NCI-H2081 treated with DMSO at 0.1 percent for 48 hours (cell line): ENCODE measurements around the gene KCTD5.
"Not testable (repeated sequence)": the region's sequence is repeated elsewhere in the genome, so short reads cannot be mapped to it uniquely, and the experiment has no call there.

ENCODE experiments used
- DNase-seq: peaks from one replicate; lab custom pipeline; 2025; lab: John Stamatoyannopoulos, UW

Gene KCTD5

DNA sequence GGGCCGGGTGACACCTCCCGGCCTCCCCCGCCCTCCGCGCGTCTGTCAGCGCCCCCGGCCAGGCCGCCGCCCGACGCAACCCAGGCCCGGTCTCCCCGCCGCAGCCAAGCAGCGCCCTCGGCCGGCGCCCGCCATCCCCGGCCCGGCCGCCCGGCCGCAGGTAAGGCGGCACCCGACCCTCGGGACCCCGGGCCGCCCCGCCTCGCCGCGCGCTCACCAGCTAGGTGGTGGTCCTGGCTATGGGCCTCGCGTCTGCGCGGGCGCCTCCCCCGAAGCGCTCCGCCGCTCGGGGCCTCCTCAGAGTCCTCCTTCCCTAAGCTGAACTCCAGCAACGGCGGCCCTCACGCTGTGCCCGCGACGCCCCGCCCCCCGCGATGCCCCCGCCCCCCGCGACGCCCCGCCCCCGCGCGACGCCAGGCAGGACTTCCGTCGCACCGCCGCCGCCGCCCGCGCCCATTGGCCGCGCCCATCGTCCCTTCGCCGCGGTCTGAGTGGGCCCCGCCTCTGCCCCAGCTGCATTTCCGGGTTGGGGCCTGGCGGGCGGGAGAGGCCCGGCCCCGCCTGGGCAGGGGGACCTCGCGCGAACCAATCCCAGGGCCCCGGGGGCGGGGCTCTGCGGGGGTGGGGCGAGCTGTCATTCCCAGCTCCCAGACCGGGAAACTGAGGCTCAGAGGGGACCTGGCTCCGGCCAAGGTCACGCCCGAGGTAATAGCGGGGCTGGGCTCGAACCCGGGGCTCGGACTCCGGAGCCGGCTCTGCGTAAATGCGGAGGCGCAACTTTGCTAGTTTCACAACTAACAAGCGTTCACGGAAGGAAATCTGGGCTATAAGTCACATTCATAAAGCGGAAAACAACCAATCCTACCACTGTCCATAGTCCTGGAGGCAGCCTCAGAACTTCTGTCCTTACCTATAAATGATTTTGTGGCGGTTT is 9.0 kb upstream of the KCTD5 start:
- DNase-seq, result peak; percentile 53

DNA sequence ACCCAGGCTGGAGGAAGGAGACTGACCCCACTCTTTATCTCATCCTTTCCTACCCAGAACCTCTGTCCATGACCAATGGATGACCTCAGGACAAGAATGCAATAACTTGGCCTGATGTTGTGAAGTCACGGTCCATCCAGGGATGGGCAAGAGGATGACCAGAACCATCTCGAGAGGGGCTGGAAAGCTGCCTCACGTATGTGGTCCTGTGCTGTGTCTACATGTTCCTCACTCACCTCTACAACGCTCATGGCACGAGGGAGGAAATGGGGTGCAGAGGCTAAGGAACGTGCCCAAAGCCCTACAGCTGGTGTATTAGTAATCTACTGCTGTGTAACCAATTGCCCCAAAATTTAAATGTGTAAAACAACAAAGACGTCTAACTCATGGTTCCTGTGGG is 7.3 kb upstream of the KCTD5 start:
- DNase-seq, result no peak

GRCh38 chr16:2675714-2676113 is 6.6 kb upstream of the KCTD5 start:
- no peak for DNase-seq

- DNase-seq, result not testable (repeated sequence)
Measured at GRCh38 chr16:2676937-2677336, 5.4 kb upstream of the KCTD5 start.

- not testable (repeated sequence) for DNase-seq
Measured at GRCh38 chr16:2678206-2678965, 3.9 kb upstream of the KCTD5 start.

DNA sequence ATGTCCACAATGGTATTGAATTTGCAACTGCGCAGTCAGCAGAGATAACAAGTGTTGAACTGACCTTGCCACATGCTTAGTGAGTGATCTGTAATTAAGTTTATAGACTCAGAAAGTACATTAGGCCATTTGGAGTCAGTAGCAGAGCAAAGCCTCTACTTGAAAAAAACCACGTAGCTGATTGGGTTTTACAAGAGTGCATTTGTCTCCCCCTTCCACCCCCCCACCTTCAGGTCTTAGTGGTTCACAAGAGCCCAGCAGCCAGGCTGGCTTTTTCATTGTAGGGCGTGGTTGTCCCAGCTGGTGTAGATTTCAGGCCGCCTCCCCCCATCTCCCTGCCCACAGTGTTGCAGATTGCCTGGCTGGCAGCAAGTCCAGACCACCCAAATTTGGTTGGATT is 2.4 kb upstream of the KCTD5 start:
- DNase-seq, result not testable (repeated sequence)

GRCh38 chr16:2680360-2680759 is 2.0 kb upstream of the KCTD5 start:
- not testable (repeated sequence) for DNase-seq

GRCh38 chr16:2683041-2683440 is 718 bp downstream of the KCTD5 start:
- DNase-seq, result not testable (repeated sequence)

DNA sequence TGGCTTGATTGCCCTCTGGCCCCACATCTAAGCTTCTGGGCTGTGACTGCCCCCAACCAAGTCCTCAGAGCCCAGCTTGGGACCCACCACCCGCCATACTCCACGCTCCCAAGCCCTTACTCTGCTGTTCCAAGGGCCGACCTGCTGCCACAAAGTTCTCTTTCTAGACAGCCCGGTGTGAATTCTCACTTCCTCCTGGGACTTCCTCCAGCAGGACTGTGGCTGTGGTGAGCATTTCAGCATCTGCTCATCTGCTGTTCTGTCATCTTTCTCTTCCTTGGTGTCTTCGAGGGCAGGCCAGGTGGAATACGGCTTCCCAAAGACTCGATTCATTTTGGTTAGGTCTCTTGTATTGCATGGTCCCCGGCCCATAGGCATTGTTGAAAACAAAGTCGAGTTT is 3.8 kb downstream of the KCTD5 start:
- not testable (repeated sequence) for DNase-seq

DNA sequence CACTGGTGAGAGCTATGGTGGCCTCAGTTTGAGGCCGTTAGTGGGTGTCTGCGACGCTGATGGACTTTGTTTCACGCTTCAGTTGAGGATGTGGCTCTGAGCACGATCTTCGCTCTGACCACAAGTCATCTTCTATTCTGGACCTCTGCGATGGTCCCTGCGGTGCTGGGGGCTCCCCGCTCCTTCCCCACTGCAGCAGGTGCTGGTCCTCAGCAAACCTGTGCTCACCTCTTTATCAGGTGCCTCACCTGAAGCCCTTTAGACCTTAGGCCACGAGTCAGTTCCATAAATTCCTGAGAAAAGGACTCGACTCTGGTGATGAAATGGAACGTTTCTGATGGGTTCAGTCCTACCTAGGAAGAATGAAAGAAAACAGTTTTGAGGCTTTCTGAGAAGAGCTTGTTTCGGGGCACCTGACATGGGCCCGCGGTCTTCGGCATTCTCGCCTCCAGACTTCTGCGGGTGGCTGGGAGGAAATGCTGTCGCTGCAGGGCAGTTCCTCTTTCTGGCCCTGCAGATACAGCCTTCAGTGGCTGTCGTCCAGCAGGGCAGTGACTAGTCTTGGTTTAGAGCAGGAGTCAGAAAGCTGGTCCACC is 4.7 kb downstream of the KCTD5 start:
- DNase-seq, result no peak

- no peak for DNase-seq
Measured at GRCh38 chr16:2687531-2688308, 5.4 kb downstream of the KCTD5 start.

- DNase-seq, result not testable (repeated sequence)
Measured at GRCh38 chr16:2689422-2689821, 7.1 kb downstream of the KCTD5 start.

DNA sequence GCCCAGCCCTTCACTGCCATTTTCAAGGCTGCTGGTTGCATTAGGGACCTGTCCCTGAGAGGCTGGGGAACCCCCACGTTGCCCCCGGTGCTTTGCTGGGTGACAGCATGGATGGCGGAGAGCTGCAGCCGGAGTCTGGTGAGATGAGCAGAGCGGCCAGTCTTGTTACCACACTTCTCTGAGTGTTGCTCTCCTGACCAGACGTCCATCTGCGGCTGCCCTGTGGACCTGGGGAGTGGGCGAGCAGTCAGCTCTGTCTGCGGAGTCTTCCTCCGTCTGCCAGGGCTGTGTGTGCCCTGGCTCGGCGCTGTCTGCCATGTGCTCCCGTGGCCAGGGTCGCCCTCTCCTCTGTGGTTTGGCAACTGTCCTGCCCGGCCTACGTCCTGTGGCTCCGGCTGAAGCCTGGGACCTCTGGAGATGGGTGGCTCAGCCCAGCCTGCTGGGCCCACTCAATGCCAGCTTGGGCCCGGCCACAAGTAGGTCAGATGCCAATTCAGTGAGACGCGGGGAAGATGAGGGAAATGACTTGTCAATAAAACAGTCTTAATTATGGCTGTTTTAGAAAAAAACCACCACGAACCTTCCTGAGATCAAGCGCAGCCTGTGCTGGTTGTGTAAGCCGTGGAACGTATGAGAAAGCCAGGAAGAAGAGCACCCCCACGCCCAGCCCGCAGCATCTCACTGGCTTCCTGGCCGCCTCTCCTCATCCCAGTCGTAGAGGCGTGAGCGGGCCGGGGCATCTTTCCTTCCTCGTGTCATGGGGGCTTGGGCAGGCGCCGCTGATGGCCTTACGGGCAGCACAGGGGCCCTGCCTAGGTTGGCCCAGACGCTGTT is 7.9 kb downstream of the KCTD5 start:
- no peak for DNase-seq

DNA sequence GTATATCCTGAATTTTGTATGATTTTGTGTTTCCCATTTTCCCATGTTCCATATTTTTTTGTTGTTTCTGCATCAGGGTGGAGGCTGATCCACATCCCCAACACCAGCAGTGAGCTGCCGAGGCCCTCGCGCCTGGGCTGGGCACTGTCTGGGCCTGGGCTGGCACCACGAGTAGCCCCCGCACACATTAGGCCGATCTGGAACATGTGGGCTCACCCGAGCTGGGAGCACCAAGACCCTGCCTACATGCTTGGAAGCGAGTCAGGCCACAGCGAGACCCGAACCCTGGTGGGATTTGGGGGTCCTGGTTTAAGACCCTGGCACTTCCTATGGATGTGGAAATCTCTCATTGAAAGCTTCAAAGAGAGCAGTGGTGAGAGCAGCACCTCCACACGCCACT is 8.5 kb downstream of the KCTD5 start:
- DNase-seq, result no peak

DNA sequence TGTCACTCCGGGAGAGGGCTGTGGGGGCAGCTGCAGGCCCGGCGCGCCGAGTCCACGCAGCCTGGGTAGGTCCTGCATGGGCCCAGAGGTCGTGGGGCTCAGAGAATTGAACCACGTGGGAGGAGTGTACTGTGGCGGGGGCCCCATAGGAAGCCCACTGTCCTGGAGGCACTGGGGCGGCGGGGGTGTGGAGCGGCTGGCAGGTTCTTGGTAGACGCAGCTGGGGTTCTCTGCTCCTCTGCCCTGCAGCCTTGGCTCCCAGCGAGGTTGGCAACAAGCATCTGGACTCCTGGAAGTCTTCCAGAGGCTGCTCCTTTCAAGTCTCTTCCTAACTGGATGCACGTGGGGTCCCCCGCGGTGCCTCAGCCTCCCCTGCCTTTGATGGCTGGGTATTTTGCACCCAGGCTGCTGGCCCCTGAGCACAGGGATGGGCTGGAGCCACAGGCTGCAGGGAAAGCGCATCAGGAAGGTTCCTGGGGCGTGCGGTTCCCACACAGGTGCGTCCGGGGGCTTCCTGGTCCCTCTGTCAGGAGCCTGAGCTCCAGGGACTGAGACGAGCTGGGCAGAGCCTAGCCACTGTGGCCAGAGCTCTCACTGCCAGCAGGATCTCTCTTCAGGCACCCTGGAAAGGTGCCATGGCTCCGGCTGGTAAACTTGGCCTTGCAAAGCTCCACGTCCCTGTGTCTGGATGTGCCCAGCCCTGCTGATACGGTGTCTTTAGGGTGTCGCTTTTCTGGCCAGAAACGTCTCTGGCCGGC is 9.3 kb downstream of the KCTD5 start:
- no peak for DNase-seq

GRCh38 chr16:2692251-2692947 is 10.1 kb downstream of the KCTD5 start:
- no peak for DNase-seq

DNA sequence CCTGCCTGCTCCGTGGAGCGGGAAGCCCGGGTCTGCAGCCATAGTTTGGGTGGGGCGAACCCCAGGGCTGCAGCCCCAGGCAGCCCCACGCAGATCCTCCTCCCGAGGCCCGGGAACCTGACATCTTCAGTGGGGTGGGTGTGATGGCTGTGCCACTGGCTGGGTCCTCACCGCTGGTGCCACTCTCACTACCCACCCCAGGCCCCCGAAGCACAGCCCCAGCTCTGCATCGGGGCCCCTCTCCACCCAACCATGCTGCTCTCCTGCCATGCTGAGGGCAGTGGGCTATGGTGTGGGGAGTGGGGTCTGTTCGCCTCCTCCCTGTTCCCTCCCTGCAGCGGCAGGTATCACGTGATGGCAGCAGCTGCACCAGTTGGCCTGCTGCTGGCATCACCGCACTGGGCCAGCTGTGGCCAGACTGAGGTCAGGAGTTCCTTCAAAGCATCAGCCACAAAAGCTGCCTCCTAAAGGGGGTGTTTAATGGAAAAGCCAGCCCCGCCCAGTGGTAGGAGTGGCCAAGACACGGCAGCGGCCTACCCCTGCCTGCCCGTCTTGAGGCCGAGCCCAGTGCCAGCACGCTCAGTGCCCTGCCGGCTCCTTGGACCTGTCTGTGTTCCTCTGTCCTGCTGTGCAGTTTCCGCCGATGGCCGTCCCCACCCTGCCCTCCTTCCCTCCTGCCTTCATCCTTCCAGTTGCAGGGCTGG is 10.8 kb downstream of the KCTD5 start:
- no peak for DNase-seq

DNA sequence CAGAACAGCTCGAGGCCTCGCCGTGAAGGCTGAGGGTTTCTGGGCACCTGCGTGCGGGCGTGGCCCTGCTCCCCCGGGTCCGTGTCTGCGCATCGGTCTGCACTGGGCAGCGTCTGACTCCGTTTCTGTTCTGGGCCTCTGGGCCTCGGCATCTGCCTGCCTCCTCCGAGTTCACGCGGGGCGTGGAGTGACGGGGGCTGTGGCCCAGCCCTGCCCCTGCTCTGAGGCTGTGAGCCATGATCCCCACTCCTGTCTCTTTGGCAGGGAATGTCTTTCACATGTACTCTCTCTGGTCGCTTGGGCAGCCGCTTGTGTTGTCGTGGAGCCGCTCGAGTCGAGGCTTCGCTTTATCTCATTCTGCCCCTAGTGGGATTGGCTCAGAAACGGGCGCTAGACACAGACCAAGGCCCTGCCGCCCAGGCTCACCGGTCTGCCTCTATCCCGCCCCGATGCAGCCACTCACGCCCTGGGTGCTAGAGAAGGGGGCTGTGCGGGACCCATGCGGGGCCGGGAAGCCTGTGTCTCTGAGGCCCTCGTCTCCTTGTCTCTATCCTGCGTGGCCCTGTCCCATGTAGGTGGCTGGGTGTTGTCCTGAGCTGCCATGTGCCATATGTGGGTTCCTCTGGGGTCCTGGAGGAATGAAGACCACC is 14.4 kb downstream of the KCTD5 start:
- not testable (repeated sequence) for DNase-seq
